ENCODE measurements around the gene PDLIM5. TPM values are rescaled to one million over a fixed set of nuclear protein-coding genes. Genes with fewer than 3 reads are reported as not detected.

The PDLIM5 gene
- total RNA-seq, 1 donor from 2014 or later = 83.5 TPM

- Mint-ChIP-seq H3K27ac (ENCODE audit: unreplicated experiment) (no peak overlapping the region), H3K4me3 (ENCODE audit: unreplicated experiment) (no peak overlapping the region), H3K4me1 (ENCODE audit: unreplicated experiment) (no peaks in the 10 kb centered on the region), H3K36me3 (ENCODE audit: low read depth, unreplicated experiment) (no peaks in the 10 kb centered on the region), H3K9me3 (ENCODE audit: unreplicated experiment) (no peaks in the 10 kb centered on the region), H3K27me3 (ENCODE audit: unreplicated experiment) (no peaks in the 10 kb centered on the region)
- no peak for DNase-seq (ENCODE audit: low spot score)
- TF ChIP-seq, protein P1, sequence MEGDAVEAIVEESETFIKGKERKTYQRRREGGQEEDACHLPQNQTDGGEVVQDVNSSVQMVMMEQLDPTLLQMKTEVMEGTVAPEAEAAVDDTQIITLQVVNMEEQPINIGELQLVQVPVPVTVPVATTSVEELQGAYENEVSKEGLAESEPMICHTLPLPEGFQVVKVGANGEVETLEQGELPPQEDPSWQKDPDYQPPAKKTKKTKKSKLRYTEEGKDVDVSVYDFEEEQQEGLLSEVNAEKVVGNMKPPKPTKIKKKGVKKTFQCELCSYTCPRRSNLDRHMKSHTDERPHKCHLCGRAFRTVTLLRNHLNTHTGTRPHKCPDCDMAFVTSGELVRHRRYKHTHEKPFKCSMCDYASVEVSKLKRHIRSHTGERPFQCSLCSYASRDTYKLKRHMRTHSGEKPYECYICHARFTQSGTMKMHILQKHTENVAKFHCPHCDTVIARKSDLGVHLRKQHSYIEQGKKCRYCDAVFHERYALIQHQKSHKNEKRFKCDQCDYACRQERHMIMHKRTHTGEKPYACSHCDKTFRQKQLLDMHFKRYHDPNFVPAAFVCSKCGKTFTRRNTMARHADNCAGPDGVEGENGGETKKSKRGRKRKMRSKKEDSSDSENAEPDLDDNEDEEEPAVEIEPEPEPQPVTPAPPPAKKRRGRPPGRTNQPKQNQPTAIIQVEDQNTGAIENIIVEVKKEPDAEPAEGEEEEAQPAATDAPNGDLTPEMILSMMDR (IDR thresholded peaks at IDR 0.05; ENCODE audit: unreplicated experiment) = no peak
These were observed 45.9 kb downstream of the PDLIM5 start for GRCh38 chr4:94497690-94498089.

GRCh38 chr4:94498502-94498901 lies 46.8 kb downstream of the PDLIM5 start:
- Mint-ChIP-seq H3K4me1 (ENCODE audit: unreplicated experiment) (no peaks in the 10 kb centered on the region), H3K36me3 (ENCODE audit: low read depth, unreplicated experiment) (no peaks in the 10 kb centered on the region), H3K4me3 (ENCODE audit: unreplicated experiment) (no peak overlapping the region), H3K9me3 (ENCODE audit: unreplicated experiment) (no peaks in the 10 kb centered on the region), H3K27ac (ENCODE audit: unreplicated experiment) (no peak overlapping the region), H3K27me3 (ENCODE audit: unreplicated experiment) (no peaks in the 10 kb centered on the region)
- DNase-seq (ENCODE audit: low spot score) = no peak
- TF ChIP-seq, protein P1 (IDR thresholded peaks at IDR 0.05; ENCODE audit: unreplicated experiment) = no peak

- no peak overlapping the region for H3K4me3 Mint-ChIP-seq (ENCODE audit: unreplicated experiment)
These were observed 48.9 kb downstream of the PDLIM5 start for GRCh38 chr4:94500685-94501084.

DNA sequence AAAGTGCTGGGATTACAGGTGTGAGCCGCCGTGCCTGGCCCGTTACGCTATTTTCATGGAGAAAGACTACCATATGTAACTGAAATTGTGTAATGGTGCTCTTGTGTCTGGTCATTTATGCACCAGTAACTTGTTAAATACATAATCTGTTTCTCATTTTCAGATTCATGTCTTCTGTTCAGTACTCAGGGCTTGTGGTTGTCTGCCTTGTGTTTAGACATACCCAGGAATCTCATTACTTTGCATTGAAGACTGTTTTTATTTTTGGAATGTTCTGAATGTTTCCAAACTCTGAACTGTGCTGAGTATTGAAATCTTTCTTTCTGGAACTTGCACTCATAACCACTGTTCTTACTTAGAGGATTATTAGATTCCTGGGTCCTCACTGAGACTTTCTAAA lies 52.8 kb downstream of the PDLIM5 start:
- H3K27ac Mint-ChIP-seq (ENCODE audit: unreplicated experiment) = no peak overlapping the region
- DNase-seq (ENCODE audit: low spot score) = no peak
- no peaks in the 10 kb centered on the region for H3K36me3 Mint-ChIP-seq (ENCODE audit: low read depth, unreplicated experiment)
- H3K27me3 Mint-ChIP-seq (ENCODE audit: unreplicated experiment) = no peaks in the 10 kb centered on the region
- H3K4me1 Mint-ChIP-seq (ENCODE audit: unreplicated experiment) = peaks cover 20% of the 10 kb centered on the region
- H3K4me3 Mint-ChIP-seq (ENCODE audit: unreplicated experiment) = no peak overlapping the region
- H3K9me3 Mint-ChIP-seq (ENCODE audit: unreplicated experiment) = no peaks in the 10 kb centered on the region
- TF ChIP-seq, protein P1 (IDR thresholded peaks at IDR 0.05; ENCODE audit: unreplicated experiment) = no peak

More at GRCh38 chr4:94500685-94501084, 48.9 kb downstream of the PDLIM5 start:
- no peaks in the 10 kb centered on the region for H3K36me3 Mint-ChIP-seq (ENCODE audit: low read depth, unreplicated experiment)
- no peak for DNase-seq (ENCODE audit: low spot score)
- TF ChIP-seq, protein P1 (IDR thresholded peaks at IDR 0.05; ENCODE audit: unreplicated experiment) = no peak
- no peaks in the 10 kb centered on the region for H3K4me1 Mint-ChIP-seq (ENCODE audit: unreplicated experiment)
- no peak overlapping the region for H3K27ac Mint-ChIP-seq (ENCODE audit: unreplicated experiment)
- H3K27me3 Mint-ChIP-seq (ENCODE audit: unreplicated experiment) = no peaks in the 10 kb centered on the region
- no peaks in the 10 kb centered on the region for H3K9me3 Mint-ChIP-seq (ENCODE audit: unreplicated experiment)

- Mint-ChIP-seq H3K27ac (ENCODE audit: unreplicated experiment) (no peak overlapping the region), H3K27me3 (ENCODE audit: unreplicated experiment) (no peaks in the 10 kb centered on the region)
These were observed 55.1 kb downstream of the PDLIM5 start for GRCh38 chr4:94506822-94507221.

More at GRCh38 chr4:94506822-94507221, 55.1 kb downstream of the PDLIM5 start:
- Mint-ChIP-seq H3K9me3 (ENCODE audit: unreplicated experiment) (no peaks in the 10 kb centered on the region), H3K36me3 (ENCODE audit: low read depth, unreplicated experiment) (no peaks in the 10 kb centered on the region), H3K4me3 (ENCODE audit: unreplicated experiment) (no peak overlapping the region), H3K4me1 (ENCODE audit: unreplicated experiment) (peaks cover 20% of the 10 kb centered on the region)
- DNase-seq (ENCODE audit: low spot score) = no peak
- TF ChIP-seq, protein P1 (IDR thresholded peaks at IDR 0.05; ENCODE audit: unreplicated experiment) = no peak
